ENCODE results near the gene ACTR5. TPM values are rescaled to one million over a fixed set of nuclear protein-coding genes. Genes with fewer than 3 reads are reported as not detected.
A peak's percentile ranks its signal among the peaks of the same experiment; 100 is the strongest.

Gene ACTR5
- total RNA-seq, 2 donors from 2014 or later = 7.9 to 11.2 TPM

DNA sequence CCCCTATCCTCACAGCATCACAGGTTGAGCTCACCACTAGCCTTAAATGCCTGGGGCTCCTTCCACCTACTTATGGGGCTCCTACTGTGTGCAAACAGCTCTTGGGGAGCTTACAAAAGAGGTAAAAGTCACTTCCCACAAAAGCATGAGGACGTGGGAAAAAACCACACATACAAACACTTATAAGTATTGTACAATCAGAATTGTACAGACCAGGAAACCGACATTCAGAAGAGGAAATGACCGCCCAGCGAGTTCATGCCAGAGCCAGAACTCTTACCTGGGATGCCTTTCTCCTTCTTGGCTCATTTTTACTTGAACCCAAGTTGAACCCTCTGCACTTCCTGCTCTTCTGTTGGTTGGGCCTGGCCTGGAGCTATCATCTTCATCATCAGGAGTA lies 50.9 kb downstream of the ACTR5 start:
- TF ChIP-seq, protein P1, sequence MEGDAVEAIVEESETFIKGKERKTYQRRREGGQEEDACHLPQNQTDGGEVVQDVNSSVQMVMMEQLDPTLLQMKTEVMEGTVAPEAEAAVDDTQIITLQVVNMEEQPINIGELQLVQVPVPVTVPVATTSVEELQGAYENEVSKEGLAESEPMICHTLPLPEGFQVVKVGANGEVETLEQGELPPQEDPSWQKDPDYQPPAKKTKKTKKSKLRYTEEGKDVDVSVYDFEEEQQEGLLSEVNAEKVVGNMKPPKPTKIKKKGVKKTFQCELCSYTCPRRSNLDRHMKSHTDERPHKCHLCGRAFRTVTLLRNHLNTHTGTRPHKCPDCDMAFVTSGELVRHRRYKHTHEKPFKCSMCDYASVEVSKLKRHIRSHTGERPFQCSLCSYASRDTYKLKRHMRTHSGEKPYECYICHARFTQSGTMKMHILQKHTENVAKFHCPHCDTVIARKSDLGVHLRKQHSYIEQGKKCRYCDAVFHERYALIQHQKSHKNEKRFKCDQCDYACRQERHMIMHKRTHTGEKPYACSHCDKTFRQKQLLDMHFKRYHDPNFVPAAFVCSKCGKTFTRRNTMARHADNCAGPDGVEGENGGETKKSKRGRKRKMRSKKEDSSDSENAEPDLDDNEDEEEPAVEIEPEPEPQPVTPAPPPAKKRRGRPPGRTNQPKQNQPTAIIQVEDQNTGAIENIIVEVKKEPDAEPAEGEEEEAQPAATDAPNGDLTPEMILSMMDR (conservative IDR thresholded peaks at IDR 0.05) = no peak
- peaks cover 9% of the 10 kb centered on the region for H3K9me3 Mint-ChIP-seq
- Histone ChIP-seq H3K9me3 (ENCODE audit: control insufficient read depth, low read length) (peaks cover 8% of the 10 kb centered on the region), H3K36me3 (ENCODE audit: control insufficient read depth, insufficient read depth, low read length) (no peaks in the 10 kb centered on the region), H3K27ac (ENCODE audit: low read depth, low read length) (no peak overlapping the region), H3K27me3 (ENCODE audit: control insufficient read depth, insufficient read depth, low read length, poor library complexity, severe bottlenecking) (no peaks in the 10 kb centered on the region), H3K4me1 (ENCODE audit: control insufficient read depth, insufficient read depth, low read length) (peaks cover 5% of the 10 kb centered on the region), H3K4me3 (ENCODE audit: low read length) (no peak overlapping the region), H3K9ac (ENCODE audit: extremely low read depth, low read length, poor library complexity, severe bottlenecking) (no peak overlapping the region)
- H3K27ac Mint-ChIP-seq = no peak overlapping the region
- DNase-seq = no peak
- peaks cover 8% of the 10 kb centered on the region for H3K4me1 Mint-ChIP-seq
- no peaks in the 10 kb centered on the region for H3K27me3 Mint-ChIP-seq (ENCODE audit: insufficient read depth)
- 88 to 92% methylated on average over 4 of the region's 4 CpGs for WGBS, 2 experiments (ENCODE audit: insufficient coverage in 1 of 2, insufficient read length in 1 of 2)
- no peaks in the 10 kb centered on the region for H3K36me3 Mint-ChIP-seq (ENCODE audit: low read depth)
- H3K4me3 Mint-ChIP-seq = no peak overlapping the region

DNA sequence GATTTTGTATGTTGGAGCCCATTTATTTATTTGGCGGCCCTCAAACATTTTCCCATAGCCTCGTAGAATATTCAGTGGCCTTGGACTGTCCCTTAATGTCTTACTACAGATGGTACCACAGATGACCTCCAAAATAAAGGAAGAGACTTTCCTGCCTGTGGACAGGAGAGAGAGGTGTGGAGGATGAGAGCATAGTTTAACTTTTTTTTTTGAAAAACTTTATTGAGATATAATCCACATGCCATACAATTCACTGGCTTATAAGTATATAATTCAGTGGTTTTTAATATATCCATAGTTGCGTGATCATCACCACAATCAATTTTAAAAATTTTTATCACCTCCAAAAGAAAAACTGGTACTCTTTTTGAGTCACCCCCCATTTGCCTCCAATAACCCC lies 52.6 kb downstream of the ACTR5 start:
- TF ChIP-seq, protein P1 (conservative IDR thresholded peaks at IDR 0.05) = no peak
- Histone ChIP-seq H3K9ac (ENCODE audit: extremely low read depth, low read length, poor library complexity, severe bottlenecking) (no peak overlapping the region), H3K4me1 (ENCODE audit: control insufficient read depth, insufficient read depth, low read length) (peaks cover 15% of the 10 kb centered on the region), H3K27me3 (ENCODE audit: control insufficient read depth, insufficient read depth, low read length, poor library complexity, severe bottlenecking) (no peaks in the 10 kb centered on the region), H3K36me3 (ENCODE audit: control insufficient read depth, insufficient read depth, low read length) (no peaks in the 10 kb centered on the region), H3K4me3 (ENCODE audit: low read length) (no peak overlapping the region), H3K9me3 (ENCODE audit: control insufficient read depth, low read length) (peaks cover 8% of the 10 kb centered on the region), H3K27ac (ENCODE audit: low read depth, low read length) (no peak overlapping the region)
- H3K36me3 Mint-ChIP-seq (ENCODE audit: low read depth) = no peaks in the 10 kb centered on the region
- no peak for DNase-seq
- H3K27ac Mint-ChIP-seq = no peak overlapping the region
- WGBS, 2 experiments (ENCODE audit: insufficient coverage in 1 of 2, insufficient read length in 1 of 2) = 100% methylated on average over 3 of the region's 3 CpGs; no CpG with 5 or more reads in 1 of the 2 experiments
- H3K9me3 Mint-ChIP-seq = peaks cover 9% of the 10 kb centered on the region
- peaks cover 16% of the 10 kb centered on the region for H3K4me1 Mint-ChIP-seq
- no peak overlapping the region for H3K4me3 Mint-ChIP-seq
- H3K27me3 Mint-ChIP-seq (ENCODE audit: insufficient read depth) = no peaks in the 10 kb centered on the region

DNA sequence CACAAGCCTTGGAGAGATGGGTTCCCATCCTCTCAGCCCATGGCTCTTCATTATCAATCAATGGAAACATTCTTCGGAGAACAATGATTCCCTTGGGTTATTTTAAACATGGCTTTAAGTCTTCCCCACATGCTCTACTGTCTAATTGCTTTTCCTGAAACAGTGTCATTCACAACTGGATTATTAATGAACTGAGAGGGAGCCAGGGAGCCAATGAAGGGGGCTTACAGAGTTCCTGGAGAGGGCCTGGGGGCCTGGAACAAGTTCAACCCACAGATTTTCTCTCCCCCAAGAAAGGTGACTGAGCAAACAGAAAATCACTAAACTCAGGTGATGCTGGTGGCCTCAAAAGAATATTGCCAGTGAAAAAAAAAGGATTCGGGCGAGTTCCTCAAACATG lies 56.0 kb downstream of the ACTR5 start:
- H3K4me3 Mint-ChIP-seq = peak overlapping the region; percentile 83
- Histone ChIP-seq H3K9ac (ENCODE audit: extremely low read depth, low read length, poor library complexity, severe bottlenecking) (peak overlapping the region; percentile 66), H3K9me3 (ENCODE audit: control insufficient read depth, low read length) (no peaks in the 10 kb centered on the region), H3K4me1 (ENCODE audit: control insufficient read depth, insufficient read depth, low read length) (peaks cover 18% of the 10 kb centered on the region), H3K4me3 (ENCODE audit: low read length) (peak overlapping the region; percentile 84), H3K36me3 (ENCODE audit: control insufficient read depth, insufficient read depth, low read length) (no peaks in the 10 kb centered on the region), H3K27me3 (ENCODE audit: control insufficient read depth, insufficient read depth, low read length, poor library complexity, severe bottlenecking) (no peaks in the 10 kb centered on the region), H3K27ac (ENCODE audit: low read depth, low read length) (peak overlapping the region; percentile 84)
- H3K36me3 Mint-ChIP-seq (ENCODE audit: low read depth) = peaks cover under 1% of the 10 kb centered on the region
- peaks cover 9% of the 10 kb centered on the region for H3K27me3 Mint-ChIP-seq (ENCODE audit: insufficient read depth)
- no peaks in the 10 kb centered on the region for H3K9me3 Mint-ChIP-seq
- H3K4me1 Mint-ChIP-seq = peaks cover 23% of the 10 kb centered on the region
- H3K27ac Mint-ChIP-seq = peak overlapping the region; percentile 96
- 42 to 49% methylated on average over 2 to 3 of the region's 3 CpGs for WGBS, 2 experiments (ENCODE audit: insufficient coverage in 1 of 2, insufficient read length in 1 of 2)
- no peak for DNase-seq
- TF ChIP-seq, protein P1 (conservative IDR thresholded peaks at IDR 0.05) = no peak
